IPS DF 6.9 (cell line): ENCODE data around the gene CLCNKA.
"Not testable (repeated sequence)": the region's sequence is repeated elsewhere in the genome, so short reads cannot be mapped to it uniquely, and the experiment has no call there.

Experiments
- DNase-seq: peaks from one replicate; pipeline ENCODE4 v3.0.0-alpha.2; 2013; ENCODE audit warnings: low read depth, low spot score
- H3K27ac ChIP-seq: one replicate; pipeline ENCODE4 v1.5.1; 2013; ENCODE audit warnings: low read length, control low read depth
- H3K27me3 ChIP-seq: 2 replicates; pipeline ENCODE4 v1.6.1; 2013; ENCODE audit warnings: mild to moderate bottlenecking, low read length; ENCODE audit not compliant: control insufficient read depth, insufficient read depth
- H3K36me3 ChIP-seq: 2 replicates; pipeline ENCODE4 v1.6.1; 2013; ENCODE audit warnings: low read length; ENCODE audit not compliant: control insufficient read depth, insufficient read depth
- H3K4me1 ChIP-seq: 2 replicates; pipeline ENCODE4 v1.6.1; 2013; ENCODE audit warnings: low read length; ENCODE audit not compliant: control insufficient read depth, insufficient read depth
- H3K4me3 ChIP-seq: 2 replicates; pipeline ENCODE4 v1.5.1; 2013; ENCODE audit warnings: mild to moderate bottlenecking, low read length
- H3K9me3 ChIP-seq: 2 replicates; pipeline ENCODE4 v1.6.1; 2013; ENCODE audit warnings: low read length, inconsistent platforms; ENCODE audit not compliant: control insufficient read depth, insufficient read depth
- WGBS: extraction: QIAGEN DNeasy Blood & Tissue Kit; methylation state at CpG from one replicate; pipeline ENCODE4 v1.1.7; 2013; ENCODE audit warnings: mixed read lengths, missing lambda C conversion rate; ENCODE audit not compliant: insufficient read length, insufficient coverage; 5-methylcytosine and 5-hydroxymethylcytosine counted together

Gene CLCNKA

DNA sequence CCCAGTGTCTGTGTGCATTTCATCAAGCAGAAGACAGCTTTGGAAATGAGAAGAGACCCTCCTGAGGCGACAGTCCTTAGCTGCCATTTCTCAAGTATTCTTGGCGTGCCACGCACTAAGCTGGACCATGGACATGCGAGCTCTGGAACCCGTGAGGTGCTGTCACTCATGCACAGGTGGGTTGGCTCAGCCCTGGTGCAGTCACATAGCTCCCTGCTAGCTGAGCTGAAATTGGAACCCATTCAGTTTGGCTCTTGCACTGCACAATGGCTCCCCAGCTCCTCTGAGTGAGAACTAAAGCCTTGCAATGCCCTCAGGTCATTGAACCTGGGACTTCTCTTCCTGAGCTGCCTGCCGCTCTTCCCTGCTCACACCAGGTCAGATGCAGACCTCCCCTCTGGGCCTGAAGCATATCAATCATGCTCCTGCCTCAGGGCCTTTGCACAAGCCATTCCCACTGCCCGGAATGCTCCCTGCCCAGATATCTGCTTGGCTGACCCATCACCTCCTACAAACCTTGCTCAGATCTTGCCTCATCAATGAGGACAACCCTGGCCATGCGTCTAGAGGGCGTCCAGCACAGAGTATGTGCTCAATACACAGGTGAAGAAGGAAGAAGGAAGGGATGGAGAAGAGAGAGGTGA is 24.1 kb upstream of the CLCNKA start:
- Histone ChIP-seq H3K27me3 (no peaks in the 10 kb centered on the region), H3K4me3 (no peak overlapping the region), H3K36me3 (no peaks in the 10 kb centered on the region), H3K4me1 (no peaks in the 10 kb centered on the region), H3K9me3 (no peaks in the 10 kb centered on the region), H3K27ac (no peak overlapping the region)
- no peak for DNase-seq
- no CpG with 5 or more reads among the region's 9 CpGs for whole genome bisulfite sequencing

DNA sequence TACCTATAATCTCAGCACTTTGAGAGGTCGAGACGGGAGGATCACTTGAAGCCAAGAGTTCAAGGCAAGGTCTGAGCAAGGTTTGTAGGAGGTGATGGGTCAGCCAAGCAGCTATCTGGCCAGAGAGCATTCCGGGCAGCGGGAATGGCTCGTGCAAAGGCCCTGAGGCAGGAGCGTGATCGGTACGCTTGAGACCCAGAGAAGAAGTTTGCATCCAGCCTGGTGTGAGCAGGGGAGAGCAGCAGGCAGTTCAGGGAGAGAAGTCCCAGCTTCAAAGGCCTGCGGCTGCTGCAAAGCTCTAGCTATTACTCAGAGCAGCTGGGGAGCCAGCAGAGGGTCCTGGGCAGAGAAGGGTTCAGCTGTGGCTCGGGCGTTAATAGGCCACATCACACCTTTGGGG is 22.9 kb upstream of the CLCNKA start:
- H3K9me3 ChIP-seq = no peaks in the 10 kb centered on the region
- WGBS = no CpG with 5 or more reads among the region's 11 CpGs
- H3K27ac ChIP-seq = no peak overlapping the region
- no peaks in the 10 kb centered on the region for H3K36me3 ChIP-seq
- H3K4me3 ChIP-seq = no peak overlapping the region
- no peaks in the 10 kb centered on the region for H3K27me3 ChIP-seq
- H3K4me1 ChIP-seq = no peaks in the 10 kb centered on the region
- DNase-seq = no peak

DNA sequence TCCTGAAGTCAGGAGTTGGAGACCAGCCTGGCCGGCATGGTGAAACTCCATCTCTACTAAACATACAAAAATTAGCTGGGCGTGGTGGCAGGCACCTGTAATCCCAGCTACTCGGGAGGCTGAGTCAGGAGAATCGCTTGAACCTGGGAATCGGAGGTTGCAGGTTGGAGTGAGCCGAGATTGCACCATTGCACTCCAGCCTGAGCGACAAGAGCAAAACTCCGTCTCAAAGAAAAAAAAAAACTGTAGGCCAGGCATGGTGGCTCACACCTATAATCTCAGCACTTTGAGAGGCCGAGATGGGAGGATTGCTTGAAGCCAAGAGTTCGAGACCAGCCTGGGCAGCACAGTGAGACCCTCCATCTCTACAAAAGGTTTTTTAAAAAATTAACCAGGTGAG is 20.6 kb upstream of the CLCNKA start:
- WGBS = no CpG with 5 or more reads among the region's 10 CpGs
- not testable (repeated sequence) for H3K4me1 ChIP-seq, H3K27me3 ChIP-seq, H3K4me3 ChIP-seq, H3K27ac ChIP-seq, DNase-seq, H3K9me3 ChIP-seq, H3K36me3 ChIP-seq

DNA sequence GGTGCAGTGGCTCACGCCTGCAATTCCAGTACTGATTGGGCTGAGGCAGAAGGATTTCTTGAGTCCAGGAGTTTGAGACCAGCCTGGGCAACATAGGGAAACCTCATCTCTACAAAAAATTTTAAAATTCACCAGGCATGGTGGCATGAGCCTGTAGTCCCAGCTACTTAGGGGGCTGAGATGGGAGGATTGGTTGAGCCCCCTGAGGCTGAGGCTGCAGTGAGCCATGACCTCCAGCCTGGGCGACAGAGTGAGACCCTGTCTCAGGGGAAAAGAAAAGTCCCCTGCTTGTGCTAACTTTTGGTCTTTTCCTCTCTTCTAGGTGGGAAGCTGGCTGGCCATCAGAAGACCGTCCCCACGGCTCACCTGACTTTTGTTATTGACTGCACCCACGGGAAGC is 16.2 kb upstream of the CLCNKA start:
- no peaks in the 10 kb centered on the region for H3K4me1 ChIP-seq
- no peaks in the 10 kb centered on the region for H3K36me3 ChIP-seq
- no CpG with 5 or more reads among the region's 5 CpGs for WGBS
- DNase-seq = no peak
- H3K27me3 ChIP-seq = no peaks in the 10 kb centered on the region
- no peaks in the 10 kb centered on the region for H3K9me3 ChIP-seq
- no peak overlapping the region for H3K4me3 ChIP-seq
- H3K27ac ChIP-seq = no peak overlapping the region

DNA sequence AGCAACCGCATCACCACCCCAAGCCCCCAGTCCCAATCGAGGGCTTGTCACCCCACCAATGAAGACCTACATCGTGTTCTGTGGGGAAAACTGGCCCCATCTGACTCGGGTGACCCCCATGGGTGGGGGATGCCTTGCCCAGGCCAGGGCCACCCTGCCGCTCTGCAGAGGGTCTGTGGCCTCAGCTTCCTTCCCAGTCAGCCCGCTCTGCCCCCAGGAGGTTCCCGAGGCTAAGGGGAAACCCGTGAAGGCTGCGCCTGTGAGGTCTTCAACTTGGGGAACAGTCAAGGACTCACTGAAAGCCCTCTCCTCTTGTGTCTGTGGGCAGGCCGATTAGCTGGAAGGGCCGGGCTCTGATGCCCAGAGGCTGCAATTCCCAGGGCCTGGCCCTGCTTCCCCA is 15.8 kb upstream of the CLCNKA start:
- Histone ChIP-seq H3K27me3 (no peaks in the 10 kb centered on the region), H3K36me3 (no peaks in the 10 kb centered on the region), H3K4me1 (no peaks in the 10 kb centered on the region), H3K4me3 (no peak overlapping the region), H3K9me3 (no peaks in the 10 kb centered on the region), H3K27ac (no peak overlapping the region)
- WGBS = no CpG with 5 or more reads among the region's 11 CpGs
- DNase-seq = no peak

DNA sequence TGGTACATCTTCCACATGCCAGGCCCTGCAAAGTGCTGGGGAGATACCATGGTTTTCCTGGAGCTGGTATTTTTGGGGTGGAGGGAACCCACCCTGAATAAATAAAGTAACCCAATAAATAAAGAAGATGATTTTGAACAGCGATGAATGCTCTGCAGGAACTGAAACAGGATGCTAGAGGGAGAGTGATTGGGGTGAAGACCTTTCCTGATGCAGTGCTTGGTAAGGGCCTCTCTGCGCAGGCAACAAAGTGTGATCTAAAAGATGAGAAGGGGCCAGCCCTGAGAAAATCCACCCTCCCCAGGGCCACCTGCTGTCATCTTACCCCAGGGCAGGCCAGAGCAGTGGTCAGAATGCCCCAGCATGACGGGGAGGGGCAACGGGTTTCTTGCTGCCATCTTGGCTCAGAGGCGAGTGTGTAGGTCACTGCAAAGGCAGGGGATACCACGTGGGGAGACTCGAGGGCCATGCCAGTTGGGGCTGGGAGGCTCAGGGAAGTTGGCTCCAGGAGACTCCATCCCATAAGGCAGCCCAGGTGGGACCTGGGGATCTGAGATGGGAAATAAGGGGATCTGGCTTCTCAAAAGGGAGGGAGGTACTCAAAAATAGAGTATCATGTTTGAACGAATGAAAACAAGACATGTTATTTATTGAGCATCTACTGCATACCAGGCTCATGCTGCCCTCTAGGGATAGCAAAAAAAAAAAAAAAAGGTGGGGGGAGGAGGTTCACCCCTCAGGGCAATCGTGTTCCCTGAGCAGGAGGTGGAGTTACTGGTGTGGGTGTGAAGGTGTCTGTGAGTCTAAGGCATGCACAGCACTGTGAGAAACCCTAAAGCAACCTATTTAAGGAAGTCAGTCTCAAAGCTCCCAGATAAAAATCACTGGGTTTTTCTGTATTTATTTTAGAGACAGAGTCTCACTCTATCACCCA is 15.0 kb upstream of the CLCNKA start:
- no peak for DNase-seq
- Histone ChIP-seq H3K4me1 (no peaks in the 10 kb centered on the region), H3K4me3 (no peak overlapping the region), H3K36me3 (no peaks in the 10 kb centered on the region), H3K9me3 (no peaks in the 10 kb centered on the region), H3K27me3 (no peaks in the 10 kb centered on the region), H3K27ac (no peak overlapping the region)
- no CpG with 5 or more reads among the region's 9 CpGs for WGBS

DNA sequence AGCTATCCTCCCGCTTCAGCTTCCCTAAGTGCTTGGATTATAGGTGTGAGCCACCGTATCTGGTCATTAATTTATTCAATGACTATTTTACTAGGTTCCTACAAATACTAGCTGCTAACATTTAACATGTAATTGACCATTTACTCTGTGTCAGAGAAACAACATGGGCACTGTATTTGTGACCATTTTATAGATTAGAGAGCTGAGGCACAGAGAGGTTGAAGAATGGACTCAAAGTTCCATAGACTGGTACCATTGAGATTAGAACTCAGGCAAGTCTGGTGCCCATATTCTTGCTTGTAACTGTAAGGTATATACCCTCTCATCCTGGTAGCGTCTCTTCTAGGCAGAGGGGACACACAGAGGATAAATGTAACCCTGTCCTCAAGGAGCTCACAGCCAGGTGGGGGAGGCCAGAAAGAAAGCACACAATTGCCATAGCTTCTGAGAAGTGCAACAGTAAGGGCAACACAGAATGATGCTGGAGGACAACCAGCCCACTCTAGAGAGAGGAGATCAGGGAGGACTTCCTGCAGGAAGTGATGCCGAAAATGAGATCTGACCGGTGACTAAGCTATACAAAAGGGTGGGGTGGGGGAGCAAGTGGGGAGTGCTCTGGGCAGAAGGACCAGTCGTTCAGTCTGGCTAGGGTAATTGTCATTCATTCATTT is 14.0 kb upstream of the CLCNKA start:
- no peaks in the 10 kb centered on the region for H3K9me3 ChIP-seq
- H3K36me3 ChIP-seq = no peaks in the 10 kb centered on the region
- no peak for DNase-seq
- H3K4me1 ChIP-seq = peaks cover 3% of the 10 kb centered on the region; the same call in 1 of the 2 replicates
- no peak overlapping the region for H3K27ac ChIP-seq
- WGBS = no CpG with 5 or more reads among the region's 6 CpGs
- H3K27me3 ChIP-seq = no peaks in the 10 kb centered on the region
- no peak overlapping the region for H3K4me3 ChIP-seq

DNA sequence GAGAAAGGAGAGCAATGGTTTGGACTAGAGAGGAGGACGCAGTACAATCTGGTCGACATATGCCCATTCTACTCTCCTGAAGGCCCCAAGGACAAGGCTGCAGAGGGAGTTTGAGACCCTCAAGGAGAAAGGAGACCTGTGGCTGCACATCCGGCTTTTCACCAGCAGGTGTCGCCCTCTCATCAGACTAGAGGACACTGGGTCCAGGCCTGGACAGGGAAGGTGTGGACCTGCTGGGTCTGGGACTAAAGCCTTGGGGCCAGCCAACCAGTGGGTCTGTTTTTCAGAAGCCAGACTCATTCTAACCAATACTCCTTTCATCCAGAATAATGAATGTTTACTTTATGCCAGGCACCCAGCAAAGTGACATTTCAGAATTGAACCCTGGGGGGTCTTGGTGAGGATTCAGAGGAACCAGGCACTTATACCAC is 12.8 kb upstream of the CLCNKA start:
- Histone ChIP-seq H3K27ac (no peak overlapping the region), H3K4me1 (peaks cover 5% of the 10 kb centered on the region), H3K4me3 (no peak overlapping the region), H3K9me3 (no peaks in the 10 kb centered on the region), H3K27me3 (no peaks in the 10 kb centered on the region), H3K36me3 (no peaks in the 10 kb centered on the region)
- WGBS = no CpG with 5 or more reads among the region's 4 CpGs
- DNase-seq = no peak

DNA sequence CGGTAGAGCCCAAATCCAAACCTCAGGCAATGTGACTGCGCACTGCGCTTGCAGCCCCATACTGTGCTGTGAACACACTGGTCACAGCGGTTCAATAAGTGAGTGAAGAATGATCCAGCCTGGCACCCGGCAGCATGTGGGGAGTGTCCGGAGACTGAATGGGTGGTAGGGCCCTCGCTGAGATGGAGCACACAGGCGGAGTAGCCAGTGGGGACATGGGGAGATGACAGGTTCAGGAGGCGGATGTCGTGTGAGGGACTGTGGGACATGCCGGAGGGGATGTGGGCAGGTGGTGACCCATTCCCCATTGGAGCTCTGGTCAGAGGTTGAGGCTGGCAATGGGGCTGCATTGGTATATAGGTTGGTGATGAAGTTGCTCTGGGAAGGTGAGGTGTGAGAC is 12.2 kb upstream of the CLCNKA start:
- Histone ChIP-seq H3K36me3 (no peaks in the 10 kb centered on the region), H3K27me3 (no peaks in the 10 kb centered on the region), H3K9me3 (no peaks in the 10 kb centered on the region), H3K27ac (no peak overlapping the region), H3K4me1 (peaks cover 5% of the 10 kb centered on the region), H3K4me3 (no peak overlapping the region)
- DNase-seq = no peak
- no CpG with 5 or more reads among the region's 11 CpGs for WGBS

DNA sequence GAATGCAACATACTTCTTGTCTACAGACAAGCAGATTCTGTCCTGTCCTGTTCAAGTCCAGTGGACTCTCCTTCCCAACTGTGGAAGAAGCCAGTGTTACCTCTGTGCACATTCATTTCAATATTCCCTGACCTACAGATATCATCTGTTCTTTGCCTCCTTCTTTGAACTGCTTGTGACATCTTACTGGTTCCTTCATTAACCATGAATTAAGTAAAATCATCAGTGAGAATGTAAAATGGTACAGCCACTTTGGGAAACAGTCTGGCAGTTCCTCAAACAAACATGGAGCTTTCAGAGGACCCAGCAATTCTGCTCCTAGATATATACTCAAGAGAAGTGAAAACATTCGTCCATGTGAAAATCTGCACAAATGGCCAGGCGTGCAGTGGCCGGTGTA is 11.0 kb upstream of the CLCNKA start:
- Histone ChIP-seq H3K36me3 (no peaks in the 10 kb centered on the region), H3K9me3 (no peaks in the 10 kb centered on the region), H3K4me3 (no peak overlapping the region), H3K27ac (no peak overlapping the region), H3K4me1 (peaks cover 5% of the 10 kb centered on the region), H3K27me3 (no peaks in the 10 kb centered on the region)
- no peak for DNase-seq
- WGBS = no CpG with 5 or more reads among the region's 3 CpGs
